ENCODE measurements around the gene SRMS.

The SRMS gene

GRCh38 chr20:63505723-63506122, 41.8 kb downstream of the SRMS start:
- no peak overlapping the region for H3K4me2 ChIP-seq (ENCODE audit: low read depth, low read length, poor library complexity, severe bottlenecking)
- no peaks in the 10 kb centered on the region; the same call in 1 of the 2 replicates for H3K9me3 ChIP-seq (ENCODE audit: insufficient read depth, low read depth, low read length)
- H3K36me3 ChIP-seq (ENCODE audit: insufficient read depth, low read length): no peaks in the 10 kb centered on the region
- H3K4me3 ChIP-seq (ENCODE audit: low read length, poor library complexity, severe bottlenecking): no peak overlapping the region
- H4K20me1 ChIP-seq (ENCODE audit: insufficient read depth, low read length, poor library complexity, severe bottlenecking): no peaks in the 10 kb centered on the region
- H3K9me2 ChIP-seq (replicated peaks; ENCODE audit: low read depth, low read length): no peaks in the 10 kb centered on the region
- TF ChIP-seq EZH2phosphoT487 (IDR thresholded peaks at IDR 0.05; ENCODE audit: borderline replicate concordance): no peak
- no peak for TF ChIP-seq CTCF (conservative IDR thresholded peaks at IDR 0.05; ENCODE audit: low read length)
- H3K4me1 ChIP-seq (ENCODE audit: insufficient read depth, low read length, poor library complexity, severe bottlenecking): no peaks in the 10 kb centered on the region
- H2AFZ ChIP-seq (ENCODE audit: low read length): no peak overlapping the region
- no peaks in the 10 kb centered on the region for H3K27me3 ChIP-seq (ENCODE audit: insufficient read depth, low read length, poor library complexity, severe bottlenecking)
- H3K9ac ChIP-seq (ENCODE audit: low read depth, low read length, poor library complexity, severe bottlenecking): no peak overlapping the region
- no peaks in the 10 kb centered on the region for H3K79me2 ChIP-seq (ENCODE audit: insufficient read depth, low read length)
- no peaks in the 10 kb centered on the region for H3F3A ChIP-seq (ENCODE audit: low read depth)

GRCh38 chr20:63505281-63505680, 42.3 kb downstream of the SRMS start:
- Histone ChIP-seq H3K79me2 (ENCODE audit: insufficient read depth, low read length) (no peaks in the 10 kb centered on the region), H3K4me1 (ENCODE audit: insufficient read depth, low read length, poor library complexity, severe bottlenecking) (no peaks in the 10 kb centered on the region), H2AFZ (ENCODE audit: low read length) (no peak overlapping the region), H4K20me1 (ENCODE audit: insufficient read depth, low read length, poor library complexity, severe bottlenecking) (no peaks in the 10 kb centered on the region), H3F3A (ENCODE audit: low read depth) (no peaks in the 10 kb centered on the region), H3K9ac (ENCODE audit: low read depth, low read length, poor library complexity, severe bottlenecking) (no peak overlapping the region), H3K9me3 (ENCODE audit: insufficient read depth, low read depth, low read length) (no peaks in the 10 kb centered on the region; the same call in 1 of the 2 replicates), H3K4me3 (ENCODE audit: low read length, poor library complexity, severe bottlenecking) (no peak overlapping the region), H3K9me2 (replicated peaks; ENCODE audit: low read depth, low read length) (no peaks in the 10 kb centered on the region), H3K4me2 (ENCODE audit: low read depth, low read length, poor library complexity, severe bottlenecking) (no peak overlapping the region), H3K36me3 (ENCODE audit: insufficient read depth, low read length) (no peaks in the 10 kb centered on the region), H3K27me3 (ENCODE audit: insufficient read depth, low read length, poor library complexity, severe bottlenecking) (no peaks in the 10 kb centered on the region)
- no peak for TF ChIP-seq CTCF (conservative IDR thresholded peaks at IDR 0.05; ENCODE audit: low read length)
- TF ChIP-seq EZH2phosphoT487 (IDR thresholded peaks at IDR 0.05; ENCODE audit: borderline replicate concordance): no peak

- H3K4me2 ChIP-seq (ENCODE audit: low read depth, low read length, poor library complexity, severe bottlenecking): no peak overlapping the region
- H3K9me2 ChIP-seq (replicated peaks; ENCODE audit: low read depth, low read length): no peaks in the 10 kb centered on the region
- no peak overlapping the region for H2AFZ ChIP-seq (ENCODE audit: low read length)
- no peaks in the 10 kb centered on the region; the same call in 1 of the 2 replicates for H3K9me3 ChIP-seq (ENCODE audit: insufficient read depth, low read depth, low read length)
- no peaks in the 10 kb centered on the region for H4K20me1 ChIP-seq (ENCODE audit: insufficient read depth, low read length, poor library complexity, severe bottlenecking)
- H3K4me3 ChIP-seq (ENCODE audit: low read length, poor library complexity, severe bottlenecking): no peak overlapping the region
- H3F3A ChIP-seq (ENCODE audit: low read depth): no peaks in the 10 kb centered on the region
- TF ChIP-seq EZH2phosphoT487 (IDR thresholded peaks at IDR 0.05; ENCODE audit: borderline replicate concordance): no peak
- no peak for TF ChIP-seq CTCF (conservative IDR thresholded peaks at IDR 0.05; ENCODE audit: low read length)
- H3K9ac ChIP-seq (ENCODE audit: low read depth, low read length, poor library complexity, severe bottlenecking): no peak overlapping the region
- H3K36me3 ChIP-seq (ENCODE audit: insufficient read depth, low read length): no peaks in the 10 kb centered on the region
- no peaks in the 10 kb centered on the region for H3K4me1 ChIP-seq (ENCODE audit: insufficient read depth, low read length, poor library complexity, severe bottlenecking)
- no peaks in the 10 kb centered on the region for H3K27me3 ChIP-seq (ENCODE audit: insufficient read depth, low read length, poor library complexity, severe bottlenecking)
- no peaks in the 10 kb centered on the region for H3K79me2 ChIP-seq (ENCODE audit: insufficient read depth, low read length)
Observed at GRCh38 chr20:63504642-63505041, 42.9 kb downstream of the SRMS start.

All from Loucy (cell line).